B cell (primary cell): ENCODE data around the gene SLC10A6. TPM values are rescaled to one million over a fixed set of nuclear protein-coding genes. Genes with fewer than 3 reads are reported as not detected.

Experiments
- ATAC-seq: fragments of 200-7000 bp; cut with Tn5 transposase; one replicate; pipeline ENCODE4 v1.10.0; 2021; ENCODE audit warnings: low read depth, mild to moderate bottlenecking, moderate number of reproducible peaks, moderate library complexity
- CTCF ChIA-PET: fragments of 350-600 bp; sonication (Branson Sonifier 250); formaldehyde crosslinking; loops from one replicate; lab custom pipeline; 2021; ENCODE audit warnings: antibody characterized with exemption, inconsistent platforms; lab: Charles Lee
- POLR2A ChIA-PET: fragments of 350-600 bp; sonication (Branson Sonifier 250); formaldehyde crosslinking; loops from one replicate; lab custom pipeline; 2021; ENCODE audit warnings: antibody characterized with exemption; lab: Charles Lee
- DNase-seq: peaks from one replicate; pipeline ENCODE4 v3.0.0; 2013
- H2AFZ ChIP-seq: 2 replicates; pipeline ENCODE4 v1.6.1; 2012; ENCODE audit warnings: mild to moderate bottlenecking, low read depth, low read length; ENCODE audit not compliant: insufficient read depth, poor library complexity, severe bottlenecking
- H3K27ac ChIP-seq, 2 donors: 1 replicate in 1 of 2; 2 replicates in 1 of 2; pipeline ENCODE4 v1.5.1; 2012 to 2013; ENCODE audit warnings: low read length in 2 of 2, mild to moderate bottlenecking in 2 of 2, moderate library complexity in 1 of 2
- H3K27me3 ChIP-seq, 4 experiments: fragments of 200-600 bp in 1 of 4; sonication (generic) in 1 of 4; replicated peaks in 1 of 4; 1 replicate in 2 of 4; 2 replicates in 2 of 4; pipeline versions ENCODE4 v1.6.1 to v1.7.0; 2013 to 2016; ENCODE audit warnings: low read length in 3 of 4, mild to moderate bottlenecking in 2 of 4, mixed read lengths in 1 of 4, moderate library complexity in 1 of 4; ENCODE audit not compliant: insufficient read depth in 4 of 4, control insufficient read depth in 3 of 4; ENCODE audit errors: control extremely low read depth in 1 of 4
- H3K36me3 ChIP-seq, 2 experiments: replicated peaks in 1 of 2; 1 replicate in 1 of 2; 2 replicates in 1 of 2; pipeline versions ENCODE4 v1.6.1 to v1.7.1; 2013; ENCODE audit warnings: low read length in 1 of 2; ENCODE audit not compliant: insufficient read depth in 2 of 2, control insufficient read depth in 1 of 2; ENCODE audit errors: control extremely low read depth in 1 of 2, extremely low read depth in 1 of 2
- H3K4me1 ChIP-seq, 2 donors: fragments of 200-600 bp in 1 of 2; sonication (generic) in 1 of 2; 1 replicate in 1 of 2; 2 replicates in 1 of 2; pipeline versions ENCODE4 v1.5.1 to v1.6.1; 2013 to 2017; ENCODE audit warnings: low read length in 2 of 2; ENCODE audit not compliant: control insufficient read depth in 2 of 2, insufficient read depth in 2 of 2
- H3K4me2 ChIP-seq: replicated peaks from 2 replicates; pipeline ENCODE3; 2012; ENCODE audit warnings: mild to moderate bottlenecking, low read depth, low read length; ENCODE audit not compliant: poor library complexity, severe bottlenecking
- H3K4me3 ChIP-seq, 5 experiments: fragments of 200-600 bp in 1 of 5; sonication (generic) in 1 of 5; 1 replicate in 3 of 5; 2 replicates in 2 of 5; pipeline versions ENCODE4 v1.5.1 to v1.7.0; 2011 to 2016; ENCODE audit warnings: low read length in 4 of 5, mild to moderate bottlenecking in 4 of 5, low read depth in 2 of 5, control low read depth in 1 of 5, moderate library complexity in 1 of 5; ENCODE audit not compliant: insufficient read depth in 1 of 5; ENCODE audit errors: control extremely low read depth in 1 of 5, extremely low read depth in 1 of 5
- H3K79me2 ChIP-seq: fragments of 200-600 bp; sonication (generic); one replicate; pipeline ENCODE4 v1.6.0; 2016; ENCODE audit warnings: low read length; ENCODE audit not compliant: control insufficient read depth, insufficient read depth
- H3K9ac ChIP-seq: fragments of 200-600 bp; sonication (generic); 2 replicates; pipeline ENCODE4 v1.6.1; 2017; ENCODE audit warnings: mild to moderate bottlenecking, low read length, moderate library complexity
- H3K9me3 ChIP-seq, 3 donors: one replicate each; pipeline versions ENCODE4 v1.6.1 to v1.7.1; 2013; ENCODE audit warnings: low read length in 2 of 3; ENCODE audit not compliant: control insufficient read depth in 2 of 3, insufficient read depth in 1 of 3; ENCODE audit errors: control extremely low read depth in 1 of 3
- H4K20me1 ChIP-seq: 2 replicates; pipeline ENCODE4 v1.6.0; 2012; ENCODE audit warnings: mild to moderate bottlenecking, low read length; ENCODE audit not compliant: insufficient read depth, control insufficient read depth, poor library complexity, severe bottlenecking
- H3K27ac Mint-ChIP-seq: one replicate; pipeline ENCODE4 v1.8.0; 2021; ENCODE audit warnings: mixed read lengths
- H3K27me3 Mint-ChIP-seq: one replicate; pipeline ENCODE4 v1.8.0; 2021; ENCODE audit warnings: mixed read lengths
- H3K4me1 Mint-ChIP-seq: one replicate; pipeline ENCODE4 v1.8.0; 2021; ENCODE audit warnings: mixed read lengths
- H3K4me3 Mint-ChIP-seq: one replicate; pipeline ENCODE4 v1.8.0; 2021; ENCODE audit warnings: mixed read lengths
- H3K9me3 Mint-ChIP-seq: one replicate; pipeline ENCODE4 v1.8.0; 2022; ENCODE audit warnings: mixed read lengths; ENCODE audit not compliant: insufficient read depth
- EZH2 ChIP-seq: IDR thresholded peaks from 2 replicates; pipeline ENCODE4 v1.6.1; 2012; ENCODE audit warnings: borderline replicate concordance, low read depth, mild to moderate bottlenecking, moderate library complexity, low read length; ENCODE audit not compliant: insufficient read depth, poor library complexity, severe bottlenecking
- WGBS: methylation state at CpG from one replicate; pipeline ENCODE4 v1.1.5; 2013; ENCODE audit warnings: missing lambda C conversion rate; ENCODE audit not compliant: insufficient coverage; 5-methylcytosine and 5-hydroxymethylcytosine counted together
- intact Hi-C: fragments of 100-400 bp; cut with micrococcal nuclease; formaldehyde crosslinking; loops from one replicate; pipeline ENCODE4 v1.10.0; 2022
- polyA plus RNA-seq: library from polyadenylated mRNA; depleted of rRNA; stranded (reverse); fragments of >200 nt; gene quantifications from 2 replicates; pipeline ENCODE4 v1.2.3, GENCODE V29; 2012
- total RNA-seq, 2 donors: library from RNA; stranded (reverse); fragments of 120-200 nt in 1 of 2; gene quantifications; 1 replicate in 1 of 2; 2 replicates in 1 of 2; pipeline versions ENCODE4 v1.2.3 to v1.2.4, GENCODE V29; 2013 to 2022
- TF ChIP-seq, protein P1 (sequence below): fragments of 200-600 bp; IDR thresholded peaks from one replicate; pipeline ENCODE4 v1.8.0; 2022; ENCODE audit warnings: antibody characterized with exemption, mild to moderate bottlenecking

SLC10A6 gene
- total and polyA plus RNA-seq, 2 donors (not counting 1 experiment from before 2014, with no cell fraction given), result not detected

DNA sequence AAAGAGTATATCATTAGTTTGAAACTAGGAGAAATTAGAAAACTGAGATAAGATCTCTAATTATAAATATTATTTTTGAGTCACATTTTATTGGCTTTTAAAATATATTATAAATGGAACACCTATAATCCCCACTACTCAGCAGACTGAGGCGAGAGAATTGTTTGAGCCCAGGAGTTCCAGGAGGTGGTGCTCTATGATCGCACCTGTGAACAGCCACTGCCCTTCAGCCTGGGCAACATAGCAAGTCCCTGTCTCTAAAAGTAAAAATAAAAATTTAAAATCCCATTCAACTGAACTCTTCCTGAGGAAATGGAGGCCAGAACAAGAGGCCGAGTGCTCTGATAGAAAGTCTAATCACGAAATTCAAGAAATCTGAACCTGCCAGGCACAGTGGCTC, 49.4 kb upstream of the SLC10A6 start:
- 80% methylated on average over 1 of the region's 4 CpGs for WGBS
- Histone ChIP-seq H3K9me3 (no peaks in the 10 kb centered on the region), H3K79me2 (no peaks in the 10 kb centered on the region), H4K20me1 (no peaks in the 10 kb centered on the region), H3K36me3 (no peaks in the 10 kb centered on the region), H3K9ac (no peak overlapping the region), H3K27me3 (peaks cover 0 to 2% (median 0%) of the 10 kb centered on the region in 4 experiments), H2AFZ (no peak overlapping the region), H3K4me2 (no peak overlapping the region), H3K27ac (no peak overlapping the region), H3K4me1 (no peaks in the 10 kb centered on the region), H3K4me3 (no peak overlapping the region)
- TF ChIP-seq, protein P1, sequence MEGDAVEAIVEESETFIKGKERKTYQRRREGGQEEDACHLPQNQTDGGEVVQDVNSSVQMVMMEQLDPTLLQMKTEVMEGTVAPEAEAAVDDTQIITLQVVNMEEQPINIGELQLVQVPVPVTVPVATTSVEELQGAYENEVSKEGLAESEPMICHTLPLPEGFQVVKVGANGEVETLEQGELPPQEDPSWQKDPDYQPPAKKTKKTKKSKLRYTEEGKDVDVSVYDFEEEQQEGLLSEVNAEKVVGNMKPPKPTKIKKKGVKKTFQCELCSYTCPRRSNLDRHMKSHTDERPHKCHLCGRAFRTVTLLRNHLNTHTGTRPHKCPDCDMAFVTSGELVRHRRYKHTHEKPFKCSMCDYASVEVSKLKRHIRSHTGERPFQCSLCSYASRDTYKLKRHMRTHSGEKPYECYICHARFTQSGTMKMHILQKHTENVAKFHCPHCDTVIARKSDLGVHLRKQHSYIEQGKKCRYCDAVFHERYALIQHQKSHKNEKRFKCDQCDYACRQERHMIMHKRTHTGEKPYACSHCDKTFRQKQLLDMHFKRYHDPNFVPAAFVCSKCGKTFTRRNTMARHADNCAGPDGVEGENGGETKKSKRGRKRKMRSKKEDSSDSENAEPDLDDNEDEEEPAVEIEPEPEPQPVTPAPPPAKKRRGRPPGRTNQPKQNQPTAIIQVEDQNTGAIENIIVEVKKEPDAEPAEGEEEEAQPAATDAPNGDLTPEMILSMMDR, result no peak
- TF ChIP-seq EZH2, result no peak
- POLR2A ChIA-PET, result no interaction called here
- H3K27me3 Mint-ChIP-seq, result peaks cover 3% of the 10 kb centered on the region
- H3K4me1 Mint-ChIP-seq, result no peaks in the 10 kb centered on the region
- no peak overlapping the region for H3K27ac Mint-ChIP-seq
- no peaks in the 10 kb centered on the region for H3K9me3 Mint-ChIP-seq
- no peak for ATAC-seq
- CTCF ChIA-PET, result interaction anchor here (3.1 kb wide), 1 partner anchor 401 kb away, joined by 11 read pairs; no protein-coding TSS in a partner anchor
- no peak for DNase-seq
- intact Hi-C loops, result loop anchor here (5.0 kb wide), 1 partner anchor 1816 kb away; no protein-coding TSS in a partner anchor
- H3K4me3 Mint-ChIP-seq, result no peak overlapping the region

DNA sequence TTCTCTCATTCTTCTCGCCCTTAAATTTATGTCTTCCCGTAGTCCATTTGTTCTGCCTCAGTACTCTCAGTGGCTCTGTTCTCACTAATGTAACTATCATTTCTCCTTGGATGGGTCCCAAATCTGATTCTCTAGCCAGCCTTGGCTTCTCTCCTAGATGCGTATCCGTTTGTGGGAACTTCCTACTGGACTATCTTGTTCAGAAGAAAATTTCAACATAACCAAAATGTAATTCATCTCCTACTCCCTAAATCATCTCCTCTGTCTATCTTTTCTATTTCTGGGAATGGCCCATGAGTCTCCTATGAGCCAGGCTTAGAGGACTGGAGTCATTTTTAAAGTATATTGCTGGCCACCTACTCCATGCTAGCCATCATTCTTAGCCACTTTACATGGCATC, 47.4 kb upstream of the SLC10A6 start:
- H3K9me3 Mint-ChIP-seq, result no peaks in the 10 kb centered on the region
- DNase-seq (no peak), ATAC-seq (no peak)
- Histone ChIP-seq H3K4me2 (no peak overlapping the region), H3K9ac (no peak overlapping the region), H4K20me1 (no peaks in the 10 kb centered on the region), H3K27ac (no peak overlapping the region), H3K27me3 (peaks cover 0 to 15% (median 5%) of the 10 kb centered on the region in 4 experiments), H3K4me3 (no peak overlapping the region), H3K79me2 (no peaks in the 10 kb centered on the region), H3K9me3 (no peaks in the 10 kb centered on the region), H2AFZ (no peak overlapping the region), H3K4me1 (peaks cover 9 to 11% of the 10 kb centered on the region in 2 donors), H3K36me3 (no peaks in the 10 kb centered on the region)
- peaks cover 8% of the 10 kb centered on the region for H3K4me1 Mint-ChIP-seq
- no peak overlapping the region for H3K4me3 Mint-ChIP-seq
- 86% methylated on average over 4 of the region's 4 CpGs for WGBS
- TF ChIP-seq, protein P1, result no peak
- no peak for TF ChIP-seq EZH2
- ChIA-PET POLR2A (no interaction called here), CTCF (interaction anchor here (1.3 to 1.4 kb wide), 2 partner anchors 398 to 402 kb away, joined by 9 to 18 read pairs; no protein-coding TSS in a partner anchor)
- H3K27me3 Mint-ChIP-seq, result peaks cover 10% of the 10 kb centered on the region
- no peak overlapping the region for H3K27ac Mint-ChIP-seq
- intact Hi-C loops, result loop anchor here (5.0 kb wide), 1 partner anchor 1814 kb away; no protein-coding TSS in a partner anchor
